Effector CD8-positive, alpha-beta T cell (primary cell): ENCODE measurements around the gene NEIL3.
A peak's percentile ranks its signal among the peaks of the same experiment; 100 is the strongest.

Source experiments
- DNase-seq: peaks from one replicate; lab custom pipeline; 2025; lab: John Stamatoyannopoulos, UW
- total RNA-seq, 4 experiments: gene quantifications; one replicate each; lab custom pipeline; 2026; lab: John Stamatoyannopoulos, UW

Gene NEIL3, protein sequence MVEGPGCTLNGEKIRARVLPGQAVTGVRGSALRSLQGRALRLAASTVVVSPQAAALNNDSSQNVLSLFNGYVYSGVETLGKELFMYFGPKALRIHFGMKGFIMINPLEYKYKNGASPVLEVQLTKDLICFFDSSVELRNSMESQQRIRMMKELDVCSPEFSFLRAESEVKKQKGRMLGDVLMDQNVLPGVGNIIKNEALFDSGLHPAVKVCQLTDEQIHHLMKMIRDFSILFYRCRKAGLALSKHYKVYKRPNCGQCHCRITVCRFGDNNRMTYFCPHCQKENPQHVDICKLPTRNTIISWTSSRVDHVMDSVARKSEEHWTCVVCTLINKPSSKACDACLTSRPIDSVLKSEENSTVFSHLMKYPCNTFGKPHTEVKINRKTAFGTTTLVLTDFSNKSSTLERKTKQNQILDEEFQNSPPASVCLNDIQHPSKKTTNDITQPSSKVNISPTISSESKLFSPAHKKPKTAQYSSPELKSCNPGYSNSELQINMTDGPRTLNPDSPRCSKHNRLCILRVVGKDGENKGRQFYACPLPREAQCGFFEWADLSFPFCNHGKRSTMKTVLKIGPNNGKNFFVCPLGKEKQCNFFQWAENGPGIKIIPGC
- 0.19 to 1.6 (median 0.54) reads per million in 4 experiments for total RNA-seq

- DNase-seq = peak; percentile 93
Measured at GRCh38 chr4:177309522-177310371, at the start of gene NEIL3. Gene NEIL3, plus strand, starts transcription at chr4:177309874. Its CDS starts 80 bp downstream, at chr4:177309954.

- no peak for DNase-seq
Measured at GRCh38 chr4:177263818-177264217, 45.9 kb upstream of the NEIL3 start.

- DNase-seq = no peak
Measured at GRCh38 chr4:177264788-177265422, 44.8 kb upstream of the NEIL3 start.

- DNase-seq = no peak
Measured at GRCh38 chr4:177265729-177266128, 43.9 kb upstream of the NEIL3 start.

- DNase-seq = no peak
Measured at GRCh38 chr4:177266506-177266905, 43.2 kb upstream of the NEIL3 start.

GRCh38 chr4:177267911-177268310, 41.8 kb upstream of the NEIL3 start:
- no peak for DNase-seq

DNA sequence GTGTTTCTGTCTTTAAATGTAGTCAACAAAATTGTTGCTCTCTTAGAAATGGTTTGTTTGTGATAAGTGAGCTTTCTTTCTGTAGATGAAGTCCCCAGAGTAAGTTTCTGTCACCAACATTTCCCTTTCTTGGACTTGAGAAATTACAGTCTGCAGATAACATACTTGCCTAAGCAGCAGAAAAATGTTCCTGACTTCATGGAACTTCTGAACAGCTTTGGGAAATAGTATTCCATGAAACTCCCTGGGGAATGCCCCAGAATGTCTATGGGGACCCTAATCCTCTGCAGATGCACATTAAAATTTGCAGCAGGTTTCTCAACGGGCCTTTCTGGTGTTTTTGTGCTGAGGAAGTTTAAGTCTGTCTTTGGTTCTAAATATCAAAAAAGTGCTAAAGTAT, 38.6 kb upstream of the NEIL3 start:
- DNase-seq = no peak

- DNase-seq = no peak
Measured at GRCh38 chr4:177271915-177272766, 37.5 kb upstream of the NEIL3 start.

GRCh38 chr4:177275999-177276398, 33.7 kb upstream of the NEIL3 start:
- DNase-seq = no peak

DNA sequence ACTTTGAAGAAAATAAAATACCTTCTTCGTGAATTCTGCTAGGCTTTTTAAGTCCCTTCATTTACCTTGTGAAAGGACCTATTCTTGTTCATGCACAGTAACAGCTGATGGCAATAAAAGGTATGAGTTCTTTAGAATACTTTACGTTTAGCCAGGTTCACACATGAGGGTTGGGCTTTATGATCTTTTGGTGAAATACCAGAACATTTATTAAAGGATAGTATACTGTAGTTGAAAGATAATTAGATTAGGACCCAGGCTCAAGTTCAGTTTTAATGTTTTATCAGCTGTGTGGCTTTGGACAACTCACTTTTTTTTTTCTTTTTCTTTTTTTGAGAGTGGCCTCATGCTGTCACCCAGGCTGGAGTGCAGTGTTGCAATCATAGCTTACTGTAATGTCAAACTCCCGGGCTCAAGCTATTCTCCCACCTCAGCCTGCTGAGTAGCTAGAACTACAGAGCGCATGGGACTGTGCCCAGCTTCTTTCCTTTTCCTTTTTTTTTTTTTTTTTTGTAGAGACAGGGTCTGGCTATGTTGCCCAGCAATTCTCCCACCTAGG, 28.2 kb upstream of the NEIL3 start:
- no peak for DNase-seq

GRCh38 chr4:177282284-177282835, 27.3 kb upstream of the NEIL3 start:
- DNase-seq = no peak

DNA sequence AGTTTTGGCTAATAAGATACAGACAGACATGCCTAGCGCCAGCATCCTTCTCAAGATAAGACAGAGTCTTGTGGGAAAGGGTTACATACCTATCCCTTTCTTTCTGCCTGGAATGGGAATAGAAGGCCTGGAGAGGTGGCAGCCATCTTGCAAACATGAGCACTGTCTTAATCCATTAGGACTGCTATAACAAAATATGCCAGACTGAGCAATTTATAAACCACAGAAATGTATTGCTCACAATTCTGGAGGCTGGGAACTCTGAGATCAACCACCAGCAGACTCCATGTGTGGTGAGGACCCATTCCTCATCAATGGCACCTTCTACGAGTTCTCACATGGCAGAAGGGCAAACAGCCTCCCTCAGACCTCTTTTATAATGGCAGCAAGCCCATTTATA, 26.5 kb upstream of the NEIL3 start:
- no peak for DNase-seq

DNA sequence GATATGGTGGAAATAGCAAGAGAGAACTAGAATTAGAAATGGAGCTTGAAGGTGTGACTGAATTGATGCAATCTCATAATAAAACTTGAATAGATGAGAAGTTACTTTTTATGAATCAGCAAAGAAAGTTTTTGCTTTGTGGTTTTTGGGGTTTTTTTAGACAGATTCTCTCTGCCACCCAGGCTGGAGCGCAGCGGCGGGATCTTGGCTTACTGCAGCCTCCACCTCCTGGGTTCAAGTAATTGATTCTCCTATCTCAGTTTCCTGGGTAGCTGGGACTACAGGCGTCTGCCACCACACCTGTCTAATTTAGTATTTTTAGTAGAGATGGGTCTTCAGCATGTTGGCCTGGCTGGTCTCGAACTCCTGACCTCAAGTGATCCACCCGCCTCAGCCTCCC, 23.7 kb upstream of the NEIL3 start:
- DNase-seq = no peak

GRCh38 chr4:177287255-177287654, 22.4 kb upstream of the NEIL3 start:
- no peak for DNase-seq

DNA sequence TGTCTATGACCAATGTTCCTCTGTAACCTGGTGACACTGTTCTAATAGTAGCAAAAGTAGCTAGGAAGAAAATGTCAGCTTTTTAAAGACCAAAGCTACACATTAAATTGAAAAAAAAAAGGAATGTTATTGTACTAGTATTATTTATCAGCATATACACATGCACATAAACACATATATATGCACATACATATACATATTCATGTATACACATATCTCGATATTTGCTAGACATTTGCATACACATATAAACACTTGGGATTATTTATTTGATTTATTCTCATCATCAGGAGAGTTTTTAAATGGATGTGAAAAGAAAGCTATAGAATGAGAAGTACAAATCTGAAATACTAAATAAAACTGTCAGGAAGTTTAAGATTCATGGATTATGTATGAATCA, 21.3 kb upstream of the NEIL3 start:
- DNase-seq = no peak

DNA sequence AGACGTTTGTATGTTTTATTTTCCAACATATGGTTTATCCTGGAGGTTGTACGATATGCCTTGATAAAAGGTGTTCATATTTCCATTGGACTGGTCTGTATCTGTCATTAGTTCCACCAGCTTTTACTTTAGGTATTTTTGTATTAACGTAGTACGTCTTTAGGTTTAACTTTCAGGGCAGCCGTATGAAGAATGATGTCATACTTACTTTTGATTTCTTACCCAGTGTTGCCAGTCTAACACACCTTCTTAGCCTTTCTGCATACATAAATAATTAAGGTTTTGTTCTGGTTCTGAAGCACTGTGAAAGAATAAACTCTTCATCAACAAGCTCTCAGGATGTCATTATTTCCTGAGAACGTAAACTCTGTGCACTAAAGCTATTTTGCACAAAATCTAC, 18.9 kb upstream of the NEIL3 start:
- DNase-seq = no peak

DNA sequence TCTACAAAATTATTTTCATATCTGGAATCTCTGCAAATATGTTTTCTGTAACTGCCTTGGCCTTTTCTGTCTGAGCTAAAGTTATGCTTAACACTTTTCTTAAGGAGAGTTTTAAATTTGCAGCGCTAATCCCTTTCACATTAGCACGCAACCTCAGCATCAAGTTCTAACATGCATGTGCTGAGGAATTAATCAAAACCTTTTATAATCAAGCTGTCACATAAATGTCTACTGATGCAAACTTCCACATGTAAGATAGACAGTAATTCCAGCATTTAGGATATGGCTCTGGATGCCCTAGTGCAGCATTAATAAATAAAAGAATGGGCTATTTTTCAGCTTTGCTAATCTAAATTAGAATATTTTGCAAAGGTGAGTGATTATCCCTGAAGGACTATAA, 17.5 kb upstream of the NEIL3 start:
- DNase-seq = no peak

GRCh38 chr4:177293208-177294033, 16.3 kb upstream of the NEIL3 start:
- DNase-seq = no peak

GRCh38 chr4:177297785-177298391, 11.8 kb upstream of the NEIL3 start:
- no peak for DNase-seq
